Natural killer cell (primary cell): Measurements from ENCODE around the gene C1QTNF12. TPM values are rescaled to one million over a fixed set of nuclear protein-coding genes. Genes with fewer than 3 reads are reported as not detected.

Source experiments
- ATAC-seq, 3 donors: fragments of 150-1000 bp in 2 of 3; fragments of 200-7000 bp in 1 of 3; cut with Tn5 transposase; 1 replicate in 1 of 3; 2 replicates in 2 of 3; pipeline ENCODE4 v1.10.0; 2021; ENCODE audit warnings: mild to moderate bottlenecking in 2 of 3, moderate library complexity in 2 of 3
- DNase-seq, 2 donors: peaks; one replicate each; pipeline versions ENCODE4 v3.0.0 to v3.0.0-alpha.2; 2013 to 2021; ENCODE audit warnings: mixed read lengths in 1 of 2
- H3K27ac ChIP-seq: one replicate; pipeline ENCODE4 v1.5.1; 2013; ENCODE audit warnings: mild to moderate bottlenecking, low read length
- H3K27me3 ChIP-seq: one replicate; pipeline ENCODE4 v1.6.1; 2013; ENCODE audit warnings: low read length; ENCODE audit not compliant: control insufficient read depth, insufficient read depth
- H3K36me3 ChIP-seq: one replicate; pipeline ENCODE4 v1.6.1; 2013; ENCODE audit warnings: low read length; ENCODE audit not compliant: control insufficient read depth, insufficient read depth
- H3K4me1 ChIP-seq: one replicate; pipeline ENCODE4 v1.6.1; 2013; ENCODE audit warnings: low read length; ENCODE audit not compliant: control insufficient read depth, insufficient read depth
- H3K4me3 ChIP-seq: one replicate; pipeline ENCODE4 v1.5.1; 2013; ENCODE audit warnings: low read length
- H3K9me3 ChIP-seq: one replicate; pipeline ENCODE4 v1.6.1; 2013; ENCODE audit warnings: low read length; ENCODE audit not compliant: control insufficient read depth, insufficient read depth
- H3K27ac Mint-ChIP-seq, 2 donors: one replicate each; pipeline ENCODE4 v1.8.0; 2022; ENCODE audit warnings: mild to moderate bottlenecking in 2 of 2, mixed read lengths in 2 of 2, moderate library complexity in 1 of 2
- H3K27me3 Mint-ChIP-seq, 2 donors: one replicate each; pipeline ENCODE4 v1.8.0; 2022; ENCODE audit warnings: low read depth in 2 of 2, mixed read lengths in 2 of 2
- H3K36me3 Mint-ChIP-seq: one replicate; pipeline ENCODE4 v1.8.0; 2022; ENCODE audit warnings: mixed read lengths
- H3K4me1 Mint-ChIP-seq, 2 donors: one replicate each; pipeline ENCODE4 v1.8.0; 2022; ENCODE audit warnings: mixed read lengths in 2 of 2
- H3K4me3 Mint-ChIP-seq: one replicate; pipeline ENCODE4 v1.8.0; 2022; ENCODE audit warnings: mild to moderate bottlenecking, moderate library complexity, mixed read lengths
- H3K9me3 Mint-ChIP-seq, 2 donors: one replicate each; pipeline ENCODE4 v1.8.0; 2022; ENCODE audit warnings: mixed read lengths in 2 of 2
- CTCF ChIP-seq: fragments of 200-600 bp; IDR thresholded peaks from one replicate; pipeline ENCODE4 v1.8.0; 2022; ENCODE audit warnings: antibody characterized with exemption
- WGBS: methylation state at CpG from one replicate; pipeline ENCODE4 v1.1.7; 2013; ENCODE audit warnings: missing lambda C conversion rate; ENCODE audit not compliant: insufficient coverage; 5-methylcytosine and 5-hydroxymethylcytosine counted together
- intact Hi-C: fragments of 100-400 bp; cut with micrococcal nuclease; formaldehyde crosslinking; loops from one replicate; pipeline ENCODE4 v1.14.2; 2022
- total RNA-seq, 4 donors: library from RNA; stranded (reverse); fragments of 120-200 nt in 1 of 4; gene quantifications; one replicate each; pipeline versions ENCODE4 v1.2.3 to v1.2.4, GENCODE V29; 2013 to 2022

Gene C1QTNF12
- total RNA-seq, 3 donors from 2014 or later (not counting 1 experiment from before 2014, with no cell fraction given), result 2.6 to 4.1 (median 4.1) TPM

DNA sequence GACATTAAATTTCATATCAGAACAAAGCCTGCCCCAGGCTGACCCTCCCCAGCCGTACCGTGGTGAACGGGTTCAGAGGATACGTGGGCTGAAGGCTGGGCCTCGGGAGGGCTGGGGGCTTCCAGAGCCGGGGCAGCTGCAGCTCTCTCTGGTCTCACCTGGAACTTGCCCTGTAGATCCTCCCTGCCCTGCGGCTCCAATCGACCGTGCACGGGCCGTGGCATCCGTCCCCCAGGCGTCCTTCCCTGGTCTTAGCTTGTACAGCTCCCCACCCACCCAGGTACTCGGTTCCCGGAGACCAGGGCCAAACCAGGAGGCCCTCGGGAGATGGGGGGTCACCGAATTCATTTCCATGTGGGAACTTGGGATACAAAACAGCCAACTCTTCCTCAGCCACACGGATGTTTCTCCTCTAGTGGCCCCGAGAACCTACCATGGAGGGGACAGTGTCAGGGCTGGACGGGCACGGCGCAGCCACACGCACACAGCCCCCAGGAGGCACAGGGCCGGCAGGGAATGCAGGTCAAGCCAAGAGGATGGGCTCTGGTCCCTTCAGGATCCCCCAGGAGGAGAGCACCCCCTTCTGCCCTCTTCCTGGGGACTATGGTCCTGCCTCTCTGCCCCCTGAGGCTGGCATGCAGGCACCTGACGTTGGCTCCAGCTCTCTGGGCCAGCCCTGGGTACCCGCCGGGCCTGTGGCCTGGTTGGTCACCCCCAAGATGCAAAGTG lies 11.3 kb downstream of the C1QTNF12 start:
- Mint-ChIP-seq H3K36me3 (no peaks in the 10 kb centered on the region), H3K27ac (no peak overlapping the region), H3K4me3 (peak overlapping the region; percentile 17), H3K27me3 (no peaks in the 10 kb centered on the region), H3K4me1 (peaks cover 18 to 20% of the 10 kb centered on the region in 2 donors), H3K9me3 (no peaks in the 10 kb centered on the region)
- Histone ChIP-seq H3K9me3 (no peaks in the 10 kb centered on the region), H3K4me1 (peaks cover 31% of the 10 kb centered on the region), H3K27ac (no peak overlapping the region), H3K4me3 (no peak overlapping the region), H3K36me3 (peaks cover 5% of the 10 kb centered on the region), H3K27me3 (peaks cover 2% of the 10 kb centered on the region)
- no peak for DNase-seq
- intact Hi-C loops, result no loop called here
- no peak for ATAC-seq
- 91% methylated on average over 27 of the region's 27 CpGs for WGBS
- TF ChIP-seq CTCF, result no peak

GRCh38 chr1:1234180-1234808 lies 12.2 kb downstream of the C1QTNF12 start:
- Mint-ChIP-seq H3K9me3 (no peaks in the 10 kb centered on the region), H3K27me3 (no peaks in the 10 kb centered on the region), H3K27ac (peak overlapping the region; percentile 64 to 70), H3K4me1 (peaks cover 27 to 29% of the 10 kb centered on the region in 2 donors), H3K4me3 (peak overlapping the region; percentile 88), H3K36me3 (no peaks in the 10 kb centered on the region)
- peaks cover 2% of the 10 kb centered on the region for H3K27me3 ChIP-seq
- ATAC-seq, result no peak
- TF ChIP-seq CTCF, result no peak
- no peaks in the 10 kb centered on the region for H3K9me3 ChIP-seq
- no peak overlapping the region for H3K4me3 ChIP-seq
- peaks cover 39% of the 10 kb centered on the region for H3K4me1 ChIP-seq
- peaks cover 10% of the 10 kb centered on the region for H3K36me3 ChIP-seq
- no peak overlapping the region for H3K27ac ChIP-seq
- intact Hi-C loops, result no loop called here
- DNase-seq, result no peak
- 96% methylated on average over 28 of the region's 28 CpGs for WGBS

GRCh38 chr1:1233567-1233892 lies 13.0 kb downstream of the C1QTNF12 start:
- no peaks in the 10 kb centered on the region for H3K9me3 Mint-ChIP-seq
- H3K36me3 Mint-ChIP-seq, result no peaks in the 10 kb centered on the region
- H3K27ac Mint-ChIP-seq, result peak overlapping the region; percentile 64 to 70
- Histone ChIP-seq H3K36me3 (peaks cover 16% of the 10 kb centered on the region), H3K4me1 (peaks cover 47% of the 10 kb centered on the region), H3K27ac (no peak overlapping the region), H3K27me3 (peaks cover 2% of the 10 kb centered on the region), H3K4me3 (no peak overlapping the region), H3K9me3 (no peaks in the 10 kb centered on the region)
- 94% methylated on average over 15 of the region's 15 CpGs for WGBS
- DNase-seq, result no peak
- H3K4me3 Mint-ChIP-seq, result peak overlapping the region; percentile 88
- no peak for ATAC-seq
- H3K4me1 Mint-ChIP-seq, result peaks cover 28 to 29% of the 10 kb centered on the region in 2 donors
- H3K27me3 Mint-ChIP-seq, result no peaks in the 10 kb centered on the region
- TF ChIP-seq CTCF, result no peak
- intact Hi-C loops, result no loop called here
